Ovary (tissue), 9 donors: ENCODE results near the gene AGMAT. TPM values are rescaled to one million over a fixed set of nuclear protein-coding genes. Genes with fewer than 3 reads are reported as not detected.

Source experiments
- DNase-seq, 5 donors: peaks; one replicate each; pipeline ENCODE4 v3.0.0-alpha.2; 2019 to 2020
- H3K27ac ChIP-seq, 2 donors: fragments of 200-600 bp; one replicate each; pipeline versions ENCODE4 v1.5.1 to v1.8.0; 2019 to 2022
- H3K27me3 ChIP-seq: fragments of 200-600 bp; one replicate; pipeline ENCODE4 v1.8.0; 2022
- H3K36me3 ChIP-seq: fragments of 200-600 bp; sonication (generic); one replicate; pipeline ENCODE4 v1.5.1; 2019
- H3K4me1 ChIP-seq: one replicate; pipeline ENCODE4 v1.8.1; 2013; ENCODE audit warnings: mild to moderate bottlenecking, moderate library complexity; ENCODE audit not compliant: insufficient read depth
- H3K4me3 ChIP-seq: fragments of 200-600 bp; sonication (generic); one replicate; pipeline ENCODE4 v1.5.1; 2017
- H3K9me3 ChIP-seq, 2 donors: fragments of 200-600 bp in 1 of 2; sonication (generic) in 1 of 2; one replicate each; pipeline versions ENCODE4 v1.5.1 to v1.8.1; 2013 to 2019; ENCODE audit warnings: mild to moderate bottlenecking in 1 of 2, moderate library complexity in 1 of 2
- CTCF ChIP-seq, 3 donors: fragments of 450-650 bp in 2 of 3; fragments of 200-600 bp in 1 of 3; IDR thresholded peaks; one replicate each; pipeline versions ENCODE4 v1.5.1 to v1.8.0; 2016 to 2022; ENCODE audit warnings: antibody characterized with exemption in 3 of 3, mild to moderate bottlenecking in 1 of 3
- EP300 ChIP-seq: sonication (generic); formaldehyde crosslinking; IDR thresholded peaks from one replicate; pipeline ENCODE4 v1.6.1; 2017; ENCODE audit warnings: antibody characterized with exemption
- POLR2A ChIP-seq: fragments of 450-650 bp; IDR thresholded peaks from one replicate; pipeline ENCODE4 v1.6.1; 2017; ENCODE audit warnings: antibody characterized with exemption, mild to moderate bottlenecking, moderate library complexity
- WGBS, 3 donors: extraction: QIAGEN DNeasy Blood & Tissue Kit in 1 of 3; methylation state at CpG; one replicate each; pipeline versions ENCODE4 v1.1.5 to v1.1.7; 2013 to 2017; 5-methylcytosine and 5-hydroxymethylcytosine counted together
- intact Hi-C, 4 donors: fragments of 100-400 bp; cut with DNase I; formaldehyde crosslinking; loops; one replicate each; pipeline versions ENCODE4 v1.11.0 to v1.15.1; 2022 to 2023
- polyA plus RNA-seq, 2 donors: library from polyadenylated mRNA; stranded (reverse); fragments of 200-250 nt in 1 of 2; fragments of 350-450 nt in 1 of 2; fragmentation: Illumina TruSeq in 1 of 2; extraction: RNeasy Lipid Tissue Mini Kit (QIAGEN cat#74804) in 1 of 2; gene quantifications; one replicate each; pipeline ENCODE4 v1.2.3, GENCODE V29; 2013 to 2014
- total RNA-seq, 7 donors: library from RNA; depleted of rRNA in 2 of 7; stranded (reverse); fragments of >200 nt in 2 of 7; fragmentation: NEBNext Ultra II Directional in 3 of 7; extraction: Animal tissue kit (Norgen Biotek cat#: 25700) in 3 of 7; gene quantifications; one replicate each; pipeline versions ENCODE4 v1.1.0 to v1.2.4, GENCODE V29; 2016 to 2023
- donor health status: DM: no; HTN: no; CAD: no; lungs with moderate emphysema.
- donor health status: DM: no; HTN: no; CAD: no.
- donor health status: Bipolar disorder and iron deficiency.
- donor health status: DM: yes; HTN: yes; CAD: no.
- donor health status: DM: no; HTN: no; CAD: no.
- donor health status: DM: yes; HTN: yes; CAD: no.

AGMAT gene
- total and polyA plus RNA-seq, 9 donors, result 0.08 to 1.5 (median 0.30) TPM; not detected in 4

DNA sequence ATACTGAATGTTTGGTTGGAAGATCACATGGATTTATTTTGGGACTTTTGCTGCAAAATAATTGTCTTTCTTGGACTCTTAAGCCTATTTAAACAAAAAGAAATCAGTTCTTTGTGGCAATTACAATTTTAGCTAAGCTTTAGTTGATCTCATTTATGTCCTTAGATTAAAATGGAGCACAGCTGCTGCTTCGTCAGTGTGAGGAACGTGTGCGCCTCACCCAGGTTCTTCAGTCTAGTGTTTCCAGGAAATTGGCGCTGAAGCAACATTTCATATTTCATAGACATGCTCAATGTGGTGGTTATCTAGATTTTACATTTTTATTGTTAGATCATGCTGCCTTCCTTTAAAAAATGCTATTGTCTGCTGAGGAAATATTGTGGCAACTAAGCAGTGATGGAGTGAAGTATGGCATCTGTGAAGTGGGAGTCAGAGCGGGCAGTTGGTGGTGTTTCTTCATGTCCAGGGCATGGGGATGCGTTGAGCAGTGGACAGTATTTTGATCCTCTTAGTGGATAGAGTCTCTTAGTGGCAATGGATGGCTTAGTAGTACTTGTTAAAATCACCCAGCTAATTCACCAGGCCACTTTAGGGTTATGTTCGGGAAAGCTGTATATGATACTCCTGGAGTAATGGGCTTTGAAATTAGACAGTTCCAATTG, 38.0 kb upstream of the AGMAT start:
- Histone ChIP-seq H3K27me3 (no peaks in the 10 kb centered on the region), H3K9me3 (no peaks in the 10 kb centered on the region), H3K4me3 (no peak overlapping the region), H3K27ac (no peak overlapping the region), H3K36me3 (no peaks in the 10 kb centered on the region), H3K4me1 (peaks cover 6% of the 10 kb centered on the region)
- TF ChIP-seq POLR2A, result no peak
- no peak for TF ChIP-seq CTCF (IDR thresholded peaks at IDR 0.05)
- no peak for TF ChIP-seq EP300
- DNase-seq, result no peak
- intact Hi-C loops, result no loop called here
- 88 to 93% (median 93%) methylated on average over 7 of the region's 7 CpGs for WGBS, 3 donors

- DNase-seq, result no peak
- TF ChIP-seq CTCF (IDR thresholded peaks at IDR 0.05) (no peak), EP300 (no peak), POLR2A (no peak)
- Histone ChIP-seq H3K4me1 (peaks cover 6% of the 10 kb centered on the region), H3K36me3 (no peaks in the 10 kb centered on the region), H3K27me3 (no peaks in the 10 kb centered on the region), H3K27ac (no peak overlapping the region), H3K4me3 (no peak overlapping the region), H3K9me3 (no peaks in the 10 kb centered on the region)
- 65 to 71% (median 66%) methylated on average over 5 of the region's 5 CpGs for WGBS, 3 donors
- intact Hi-C loops, result no loop called here
Measured at GRCh38 chr1:15621975-15622374, 37.1 kb upstream of the AGMAT start.

GRCh38 chr1:15620902-15621682, 36.2 kb upstream of the AGMAT start:
- Histone ChIP-seq H3K27me3 (no peaks in the 10 kb centered on the region), H3K9me3 (no peaks in the 10 kb centered on the region), H3K27ac (no peak overlapping the region), H3K4me1 (peaks cover 9% of the 10 kb centered on the region), H3K36me3 (no peaks in the 10 kb centered on the region), H3K4me3 (no peak overlapping the region)
- WGBS, 3 donors, result 87 to 99% (median 92%) methylated on average over 7 of the region's 7 CpGs
- DNase-seq, result no peak
- no peak for TF ChIP-seq EP300
- no peak for TF ChIP-seq CTCF (IDR thresholded peaks at IDR 0.05)
- TF ChIP-seq POLR2A, result no peak
- intact Hi-C loops, result no loop called here

GRCh38 chr1:15620155-15620545, 35.3 kb upstream of the AGMAT start:
- 46 to 65% (median 64%) methylated on average over 1 of the region's 1 CpG for WGBS, 3 donors
- no peak for DNase-seq
- no peak for TF ChIP-seq EP300
- no peak for TF ChIP-seq CTCF (IDR thresholded peaks at IDR 0.05)
- TF ChIP-seq POLR2A, result no peak
- Histone ChIP-seq H3K9me3 (no peaks in the 10 kb centered on the region), H3K36me3 (no peaks in the 10 kb centered on the region), H3K4me3 (no peak overlapping the region), H3K27ac (no peak overlapping the region), H3K4me1 (peaks cover 9% of the 10 kb centered on the region), H3K27me3 (no peaks in the 10 kb centered on the region)
- intact Hi-C loops, result no loop called here
